ENCODE results near the gene CDH15. TPM values are rescaled to one million over a fixed set of nuclear protein-coding genes. Genes with fewer than 3 reads are reported as not detected.
"Not testable (repeated sequence)": the region's sequence is repeated elsewhere in the genome, so short reads cannot be mapped to it uniquely, and the experiment has no call there.

Gene CDH15
- total RNA-seq, 1 donor from 2014 or later = not detected

DNA sequence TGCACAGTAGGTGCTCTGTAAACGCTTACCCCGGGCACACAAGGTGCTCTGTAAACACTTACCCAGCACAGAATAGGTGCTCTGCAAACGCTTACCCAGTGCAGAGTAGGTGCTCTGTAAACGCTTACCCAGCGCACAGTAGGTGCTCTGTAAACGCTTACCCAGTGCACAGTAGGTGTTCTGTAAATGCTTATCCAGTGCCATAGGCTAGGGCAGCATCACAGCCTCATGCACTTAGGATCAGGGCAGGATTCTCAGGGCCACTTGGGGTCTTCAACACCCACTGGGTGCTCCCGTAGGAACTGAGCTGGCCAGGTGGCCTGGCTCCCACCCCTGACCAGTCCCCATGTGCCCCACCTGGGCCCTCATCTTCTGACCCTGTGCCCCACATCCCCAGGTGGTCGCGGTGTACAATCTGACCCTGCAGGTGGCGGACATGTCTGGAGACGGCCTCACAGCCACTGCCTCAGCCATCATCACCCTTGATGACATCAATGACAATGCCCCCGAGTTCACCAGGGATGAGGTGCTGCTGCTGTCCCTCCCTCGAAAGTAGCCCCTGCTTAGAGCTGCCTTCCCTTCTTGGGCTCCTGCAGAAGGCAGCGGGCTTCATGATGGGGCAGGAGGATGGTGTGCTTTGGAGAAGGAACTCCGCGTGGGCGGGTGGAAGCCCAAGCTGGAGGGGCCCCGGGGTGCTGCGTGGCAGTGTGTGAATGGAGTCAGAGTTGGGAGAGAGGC is 15.7 kb downstream of the CDH15 start:
- no peak for DNase-seq (ENCODE audit: low spot score)

DNA sequence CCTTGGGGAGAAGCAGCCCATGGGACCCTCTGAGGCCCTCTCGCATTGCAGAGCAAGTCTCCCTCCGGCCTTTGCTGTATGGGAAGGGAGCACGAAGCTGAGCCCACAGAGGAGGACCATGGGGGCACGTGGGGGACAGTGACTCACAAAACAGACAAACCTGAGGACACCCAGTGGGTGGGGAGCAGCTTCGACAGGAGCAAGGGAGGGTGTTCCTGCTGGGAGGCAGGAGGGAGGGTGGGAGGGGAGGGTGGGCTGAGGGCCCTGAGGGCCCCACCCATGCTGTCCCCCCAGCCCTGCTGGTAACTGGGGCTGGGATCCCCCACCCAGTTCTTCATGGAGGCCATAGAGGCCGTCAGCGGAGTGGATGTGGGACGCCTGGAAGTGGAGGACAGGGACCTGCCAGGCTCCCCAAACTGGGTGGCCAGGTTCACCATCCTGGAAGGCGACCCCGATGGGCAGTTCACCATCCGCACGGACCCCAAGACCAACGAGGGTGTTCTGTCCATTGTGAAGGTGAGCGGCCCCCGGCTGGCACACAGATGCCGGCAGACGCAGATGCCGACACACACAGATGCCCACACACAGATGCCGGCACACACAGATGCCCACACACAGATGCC is 16.3 kb downstream of the CDH15 start:
- DNase-seq (ENCODE audit: low spot score) = no peak

DNA sequence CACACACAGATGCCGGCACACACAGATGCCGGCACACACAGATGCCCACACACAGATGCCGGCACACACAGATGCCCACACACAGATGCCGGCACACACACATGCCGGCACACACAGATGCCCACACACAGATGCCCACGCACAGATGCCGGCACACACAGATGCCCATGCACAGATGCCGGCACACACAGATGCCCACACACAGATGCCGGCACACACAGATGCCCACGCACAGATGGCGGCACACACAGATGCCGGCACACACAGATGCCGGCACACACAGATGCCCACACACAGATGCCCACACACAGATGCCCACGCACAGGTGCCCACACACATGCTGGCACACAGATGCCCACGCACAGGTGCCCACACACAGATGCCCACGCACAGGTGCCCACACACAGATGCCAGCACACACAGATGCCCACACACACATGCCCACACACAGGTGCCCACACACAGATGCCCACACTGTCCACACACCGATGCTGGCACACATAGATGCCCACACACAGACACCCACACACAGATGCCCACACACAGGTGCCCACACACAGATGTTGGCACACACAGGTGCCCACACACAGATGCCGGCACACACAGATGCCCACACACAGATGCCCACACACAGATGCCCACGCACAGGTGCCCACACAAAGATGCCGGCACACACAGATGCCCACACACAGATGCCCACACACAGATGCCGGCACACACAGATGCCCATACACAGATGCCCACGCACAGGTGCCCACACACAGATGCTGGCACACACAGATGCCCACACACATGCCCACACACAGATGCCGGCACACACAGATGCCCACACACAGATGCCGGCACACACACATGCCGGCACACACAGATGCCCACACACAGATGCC is 17.2 kb downstream of the CDH15 start:
- not testable (repeated sequence) for DNase-seq (ENCODE audit: low spot score)

DNA sequence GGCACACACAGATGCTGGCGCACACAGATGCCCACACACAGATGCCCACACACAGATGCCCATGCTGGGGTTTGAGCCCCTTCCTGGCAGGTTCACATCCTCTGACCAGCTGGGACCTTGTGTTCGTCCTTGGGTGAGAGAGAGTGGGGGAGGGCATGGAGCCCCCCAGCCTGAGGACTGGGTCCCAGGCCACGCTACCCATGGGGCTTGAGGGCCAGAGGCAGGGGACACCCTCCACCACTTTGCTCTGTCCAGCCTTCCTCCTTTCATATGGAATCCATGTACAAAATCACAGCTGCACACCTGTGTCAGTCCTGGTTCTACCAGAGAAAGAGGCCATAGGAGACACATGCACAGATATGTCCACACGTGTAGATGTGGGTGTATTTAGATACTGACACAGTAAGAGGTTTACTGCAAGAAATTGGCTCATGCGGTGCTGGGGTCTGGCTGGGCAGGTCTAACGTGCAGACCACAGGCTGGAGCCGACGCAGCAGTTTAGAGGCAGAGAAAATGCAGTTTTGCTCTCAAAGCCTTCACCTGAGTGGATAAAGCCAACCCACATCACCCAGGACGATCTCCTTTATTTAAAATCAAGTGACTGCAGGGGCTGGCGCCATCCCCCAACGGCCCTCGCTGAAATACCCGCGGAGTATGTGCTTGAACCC is 17.9 kb downstream of the CDH15 start:
- DNase-seq (ENCODE audit: low spot score) = no peak

DNA sequence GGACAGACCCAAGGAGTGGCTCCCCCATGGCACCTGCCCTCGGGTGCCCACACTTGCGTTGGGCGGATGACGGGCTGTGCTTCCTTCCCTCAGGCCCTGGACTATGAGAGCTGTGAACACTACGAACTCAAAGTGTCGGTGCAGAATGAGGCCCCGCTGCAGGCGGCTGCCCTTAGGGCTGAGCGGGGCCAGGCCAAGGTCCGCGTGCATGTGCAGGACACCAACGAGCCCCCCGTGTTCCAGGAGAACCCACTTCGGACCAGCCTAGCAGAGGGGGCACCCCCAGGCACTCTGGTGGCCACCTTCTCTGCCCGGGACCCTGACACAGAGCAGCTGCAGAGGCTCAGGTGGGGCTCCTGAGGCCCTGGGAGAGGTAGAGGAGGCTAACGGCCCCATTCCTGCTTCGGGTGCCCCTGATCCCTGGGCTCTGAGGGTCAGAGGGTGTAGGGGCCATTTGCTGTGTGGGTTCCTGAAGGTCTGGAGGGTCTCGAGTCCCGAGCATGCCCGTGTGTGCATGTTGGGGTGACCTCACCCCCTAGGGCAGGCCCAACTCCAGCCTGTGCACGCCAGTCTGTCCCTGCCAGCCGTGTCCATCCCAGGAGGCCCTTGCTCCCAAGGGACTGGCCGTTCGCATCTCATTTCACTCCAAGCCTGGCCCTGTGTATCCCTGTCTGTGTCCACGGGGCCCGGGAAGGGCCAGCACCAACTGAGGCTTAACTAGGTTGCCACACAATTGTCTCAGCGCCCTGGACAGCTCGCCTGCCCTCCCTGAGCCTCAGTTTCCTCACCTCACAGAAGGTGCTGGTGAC is 18.8 kb downstream of the CDH15 start:
- DNase-seq (ENCODE audit: low spot score) = no peak

DNA sequence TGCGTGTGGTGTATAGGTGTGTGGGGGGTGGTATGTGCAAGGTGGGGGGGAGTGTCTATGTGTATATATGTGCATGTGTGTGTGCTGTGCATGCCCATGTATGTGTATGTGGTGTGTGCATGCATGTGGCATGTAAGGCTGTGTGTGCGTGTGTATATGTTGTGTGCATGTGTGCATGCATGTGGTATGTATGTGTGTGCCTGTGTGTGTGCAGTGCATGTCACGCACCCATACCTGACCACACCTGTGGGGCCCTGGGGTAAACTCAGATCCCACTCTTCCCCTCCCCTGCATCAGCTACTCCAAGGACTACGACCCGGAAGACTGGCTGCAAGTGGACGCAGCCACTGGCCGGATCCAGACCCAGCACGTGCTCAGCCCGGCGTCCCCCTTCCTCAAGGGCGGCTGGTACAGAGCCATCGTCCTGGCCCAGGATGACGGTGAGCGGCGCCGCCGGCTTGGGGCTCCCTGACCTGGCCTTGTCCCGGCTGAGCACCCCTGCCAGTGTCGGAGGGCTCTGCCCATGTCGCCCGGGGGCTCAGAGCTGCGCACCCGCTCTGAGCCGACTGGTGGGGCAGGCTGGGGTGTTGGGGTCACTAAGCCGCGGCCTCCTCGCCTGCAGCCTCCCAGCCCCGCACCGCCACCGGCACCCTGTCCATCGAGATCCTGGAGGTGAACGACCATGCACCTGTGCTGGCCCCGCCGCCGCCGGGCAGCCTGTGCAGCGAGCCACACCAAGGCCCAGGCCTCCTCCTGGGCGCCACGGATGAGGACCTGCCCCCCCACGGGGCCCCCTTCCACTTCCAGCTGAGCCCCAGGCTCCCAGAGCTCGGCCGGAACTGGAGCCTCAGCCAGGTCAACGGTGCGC is 19.7 kb downstream of the CDH15 start:
- DNase-seq (ENCODE audit: low spot score) = no peak

DNA sequence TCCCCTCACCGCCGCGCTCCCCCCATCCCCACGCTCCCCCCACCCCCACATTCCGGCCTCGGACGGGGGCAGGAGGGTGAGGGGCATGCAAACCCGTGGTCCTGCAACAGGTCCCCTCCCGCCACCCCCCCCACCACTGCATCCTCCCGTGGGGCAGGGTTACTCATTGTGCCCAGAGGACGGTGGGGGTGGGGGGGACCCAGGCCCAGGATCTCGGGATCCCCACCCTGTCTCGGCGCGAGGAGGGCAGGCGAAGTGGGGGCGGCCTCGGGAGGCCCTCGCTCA is 20.3 kb downstream of the CDH15 start:
- DNase-seq (ENCODE audit: low spot score) = no peak

DNA sequence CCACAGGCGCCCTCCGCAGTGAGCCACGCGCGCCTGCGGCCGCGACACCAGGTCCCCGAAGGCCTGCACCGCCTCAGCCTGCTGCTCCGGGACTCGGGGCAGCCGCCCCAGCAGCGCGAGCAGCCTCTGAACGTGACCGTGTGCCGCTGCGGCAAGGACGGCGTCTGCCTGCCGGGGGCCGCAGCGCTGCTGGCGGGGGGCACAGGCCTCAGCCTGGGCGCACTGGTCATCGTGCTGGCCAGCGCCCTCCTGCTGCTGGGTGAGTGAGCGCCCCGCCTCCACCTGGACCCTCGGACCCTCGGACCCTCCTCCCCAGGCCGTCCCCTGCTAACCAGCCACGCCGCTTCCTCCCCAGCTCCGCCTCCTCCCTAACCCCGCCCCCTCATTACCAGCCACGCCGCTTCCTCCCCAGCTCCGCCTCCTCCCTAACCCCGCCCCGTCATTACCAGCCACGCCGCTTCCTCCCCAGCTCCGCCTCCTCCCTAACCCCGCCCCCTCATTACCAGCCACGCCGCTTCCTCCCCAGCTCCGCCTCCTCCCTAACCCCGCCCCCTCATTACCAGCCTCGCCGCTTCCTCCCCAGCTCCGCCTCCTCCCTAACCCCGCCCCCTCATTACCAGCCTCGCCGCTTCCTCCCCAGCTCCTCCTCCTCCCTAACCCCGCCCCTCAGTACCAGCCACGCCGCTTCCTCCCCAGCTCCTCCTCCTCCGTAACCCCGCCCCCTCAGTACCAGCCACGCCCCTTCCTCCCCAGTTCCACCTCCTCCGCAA is 20.8 kb downstream of the CDH15 start:
- not testable (repeated sequence) for DNase-seq (ENCODE audit: low spot score)

DNA sequence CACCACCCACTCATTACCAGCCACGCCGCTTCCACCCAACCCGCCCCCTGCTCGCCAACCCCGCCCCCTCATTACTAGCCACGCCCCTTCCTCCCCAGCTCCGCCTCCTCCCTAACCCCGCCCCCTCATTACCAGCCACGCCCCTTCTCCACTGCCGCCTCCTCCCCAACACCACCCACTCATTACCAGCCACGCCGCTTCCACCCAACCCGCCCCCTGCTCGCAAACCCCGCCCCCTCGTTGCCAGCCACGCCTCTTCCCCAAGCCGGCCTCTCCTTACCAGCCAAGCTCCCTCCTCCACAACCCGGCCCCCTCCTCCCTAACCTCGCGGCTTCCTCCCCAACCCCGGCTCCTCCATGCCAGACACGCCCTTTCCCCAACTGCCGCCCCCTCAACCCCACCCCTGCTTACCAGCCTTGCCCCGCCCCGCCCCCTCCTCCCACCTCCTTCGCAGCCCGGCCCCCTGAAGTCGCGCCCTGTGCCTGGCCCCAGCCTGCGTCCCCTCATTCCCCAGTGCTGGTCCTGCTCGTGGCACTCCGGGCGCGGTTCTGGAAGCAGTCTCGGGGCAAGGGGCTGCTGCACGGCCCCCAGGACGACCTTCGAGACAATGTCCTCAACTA is 21.5 kb downstream of the CDH15 start:
- no peak for DNase-seq (ENCODE audit: low spot score)

DNA sequence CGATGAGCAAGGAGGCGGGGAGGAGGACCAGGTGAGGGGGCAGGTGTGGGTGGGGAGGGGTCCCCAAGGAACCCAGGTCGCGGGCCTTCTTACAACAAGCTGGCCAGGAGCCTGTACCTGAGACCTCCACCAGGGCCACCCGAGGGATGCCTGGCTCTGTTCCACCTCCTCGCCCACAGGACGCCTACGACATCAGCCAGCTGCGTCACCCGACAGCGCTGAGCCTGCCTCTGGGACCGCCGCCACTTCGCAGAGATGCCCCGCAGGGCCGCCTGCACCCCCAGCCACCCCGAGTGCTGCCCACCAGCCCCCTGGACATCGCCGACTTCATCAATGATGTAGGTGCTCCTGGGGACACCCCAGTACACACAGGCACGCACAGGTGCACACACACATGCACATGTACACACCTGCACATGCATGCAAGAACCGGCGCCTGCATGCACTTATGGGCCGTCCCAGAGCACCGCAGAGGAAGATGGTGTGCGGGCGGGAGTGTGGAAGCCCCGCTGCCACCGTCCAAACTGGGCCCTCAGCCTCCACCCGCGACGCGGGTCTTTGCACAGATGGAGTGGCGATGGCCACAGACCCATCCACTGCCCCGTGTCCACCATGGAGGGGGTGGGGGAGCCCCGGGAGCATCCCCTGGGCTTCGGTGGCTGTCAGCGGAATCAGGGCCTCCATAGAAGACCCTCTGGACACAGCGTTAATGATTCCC is 22.2 kb downstream of the CDH15 start:
- DNase-seq (ENCODE audit: low spot score) = no peak

DNA sequence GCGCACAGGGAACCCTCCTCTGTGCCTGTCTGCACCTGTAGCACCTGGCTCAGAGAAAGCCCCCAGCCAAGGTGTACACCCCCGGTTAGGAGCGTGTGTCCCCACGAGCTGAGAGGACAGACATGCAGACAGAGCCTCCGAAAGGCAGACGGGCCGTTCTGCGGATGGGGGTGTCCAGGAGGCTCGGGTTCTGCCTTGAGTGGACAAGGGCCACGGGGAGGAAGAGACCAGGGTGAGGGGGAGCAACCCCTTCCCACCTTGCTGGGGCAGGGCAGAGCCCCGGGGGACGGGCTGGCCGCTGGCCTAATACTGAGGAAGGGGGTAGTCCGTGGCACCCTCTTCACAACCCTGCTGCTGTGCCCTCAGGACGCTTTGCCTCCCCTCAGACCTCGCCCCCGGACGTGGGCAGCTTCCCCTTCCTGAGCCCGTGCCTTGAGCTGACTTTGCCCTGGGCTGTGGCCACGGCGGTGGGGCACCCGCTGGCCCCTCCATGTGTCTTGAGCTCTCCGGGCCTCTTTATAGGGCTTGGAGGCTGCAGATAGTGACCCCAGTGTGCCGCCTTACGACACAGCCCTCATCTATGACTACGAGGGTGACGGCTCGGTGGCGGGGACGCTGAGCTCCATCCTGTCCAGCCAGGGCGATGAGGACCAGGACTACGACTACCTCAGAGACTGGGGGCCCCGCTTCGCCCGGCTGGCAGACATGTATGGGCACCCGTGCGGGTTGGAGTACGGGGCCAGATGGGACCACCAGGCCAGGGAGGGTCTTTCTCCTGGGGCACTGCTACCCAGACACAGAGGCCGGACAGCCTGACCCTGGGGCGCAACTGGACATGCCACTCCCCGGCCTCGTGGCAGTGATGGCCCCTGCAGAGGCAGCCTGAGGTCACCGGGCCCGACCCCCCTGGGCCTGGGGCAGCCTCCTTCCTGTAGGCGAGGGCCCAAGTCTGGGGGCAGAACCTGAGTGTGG is 23.1 kb downstream of the CDH15 start:
- no peak for DNase-seq (ENCODE audit: low spot score)

DNA sequence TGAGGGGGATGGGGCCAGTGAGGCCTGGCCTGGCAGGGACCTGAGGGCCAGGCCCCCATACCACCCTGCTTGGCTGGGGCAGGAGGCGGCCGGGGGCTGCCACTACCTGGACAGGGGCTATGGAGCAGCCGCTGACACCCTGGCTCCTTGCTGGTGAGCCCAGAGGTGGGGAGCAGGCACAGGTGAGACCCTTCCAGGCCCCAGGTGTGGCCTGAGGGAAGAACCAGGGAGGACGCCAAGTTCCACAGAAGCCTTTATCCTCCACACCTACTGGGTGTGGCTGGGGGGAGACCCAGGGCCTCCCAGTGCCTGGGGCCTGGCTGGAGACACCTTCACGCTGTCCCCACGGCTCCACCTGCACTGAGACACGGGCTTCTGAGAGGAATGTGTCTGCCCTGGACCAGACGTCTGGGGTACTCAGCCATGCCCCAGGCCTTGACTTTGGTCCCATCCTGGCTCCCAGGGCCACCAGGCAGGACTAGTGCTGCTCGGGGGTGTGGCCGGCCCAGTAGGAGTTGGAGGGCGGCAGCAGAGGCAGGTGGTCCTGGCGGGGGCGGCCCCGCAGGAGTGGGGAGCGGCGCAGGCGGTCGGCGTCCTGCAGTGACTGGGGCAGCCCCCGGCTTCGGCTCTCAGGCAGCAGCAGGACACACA is 24.1 kb downstream of the CDH15 start:
- no peak for DNase-seq (ENCODE audit: low spot score)

DNA sequence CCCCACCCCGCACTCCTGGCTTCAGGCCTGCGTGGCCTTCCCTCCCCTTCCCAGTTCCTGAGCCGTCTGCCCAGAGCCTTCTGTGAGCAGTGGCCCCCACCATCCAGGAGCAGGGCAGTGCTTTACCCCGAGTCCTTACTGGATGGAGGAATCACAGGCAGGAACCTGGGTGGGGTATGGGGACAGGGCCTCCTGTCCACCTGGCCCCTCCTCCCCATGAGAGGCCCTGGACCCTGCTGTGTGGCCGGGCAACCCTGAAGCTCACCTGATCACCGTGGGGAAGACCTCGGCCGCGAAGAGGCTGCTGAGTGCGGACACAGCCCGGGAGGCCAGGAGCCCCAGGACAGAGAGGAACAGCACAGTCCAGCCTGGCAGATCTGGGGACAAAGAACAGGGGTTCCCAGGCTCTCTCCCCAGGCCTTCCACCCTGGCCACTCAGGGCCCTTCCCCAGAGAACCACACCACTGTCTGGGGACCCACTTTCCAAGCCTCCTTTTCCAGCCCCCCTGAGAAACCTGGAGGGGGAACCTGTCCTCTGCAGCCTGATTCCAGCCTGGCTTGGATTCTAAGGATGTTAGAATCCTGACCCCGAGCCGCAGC is 25.6 kb downstream of the CDH15 start:
- DNase-seq (ENCODE audit: low spot score) = no peak

DNA sequence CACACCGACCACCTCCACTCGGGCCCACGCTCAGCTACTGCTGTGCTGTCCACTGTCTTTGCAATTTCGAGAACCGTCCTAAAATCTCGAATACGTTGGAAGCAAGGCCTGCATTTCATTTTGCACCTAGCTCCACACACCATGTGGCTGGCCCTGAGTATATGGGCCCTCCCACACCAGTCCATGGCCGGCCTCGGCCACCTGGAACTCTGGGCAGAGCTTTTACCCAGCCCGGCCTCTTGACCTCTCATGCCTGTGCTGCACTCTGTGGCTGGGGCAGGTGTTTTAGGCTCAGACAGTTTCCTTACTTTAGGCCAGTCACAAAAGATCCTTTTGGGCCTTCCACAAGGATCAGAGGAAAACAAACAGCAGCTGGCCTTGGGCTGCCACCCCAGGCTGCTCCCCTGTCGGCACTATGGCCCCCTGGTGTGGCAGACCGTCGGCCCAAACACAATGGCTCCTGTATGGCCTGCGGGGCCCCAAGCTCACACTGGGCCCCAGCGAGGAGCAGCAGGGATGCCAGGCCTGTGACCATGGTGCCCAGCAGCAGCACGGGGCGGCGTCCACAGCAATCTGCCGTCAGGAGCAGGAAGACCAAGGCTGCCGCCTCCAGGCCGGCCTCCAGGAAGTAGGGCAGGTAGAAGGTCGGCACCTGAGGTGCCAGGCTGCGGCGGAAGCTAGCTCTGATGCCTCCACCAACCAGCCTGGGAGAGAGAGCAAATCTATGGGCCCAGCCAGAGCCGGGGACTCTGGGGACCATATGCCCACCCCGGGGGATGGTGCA is 26.3 kb downstream of the CDH15 start:
- DNase-seq (ENCODE audit: low spot score) = no peak

Data from mesenteric fat pad (tissue), 1 donor.